NT2/D1 (cell line): ENCODE measurements around the gene SCMH1.

ENCODE experiments used
- SUZ12 ChIP-seq: IDR thresholded peaks from 2 replicates; pipeline ENCODE4 v1.6.1; 2011; ENCODE audit not compliant: insufficient read length, insufficient read depth; ENCODE audit errors: extremely low read depth
- YY1 ChIP-seq: IDR thresholded peaks from 2 replicates; pipeline ENCODE4 v1.6.1; 2011; ENCODE audit not compliant: insufficient read length, insufficient read depth
- ZNF274 ChIP-seq: IDR thresholded peaks from 2 replicates; pipeline ENCODE4 v1.6.1; 2011; ENCODE audit warnings: mild to moderate bottlenecking, low read depth, low read length

- TF ChIP-seq ZNF274 (no peak), YY1 (no peak), SUZ12 (no peak)
Measured at GRCh38 chr1:41056907-41057306, 185.2 kb downstream of the SCMH1 start.
